Endothelial cell of umbilical vein (primary cell): Measurements from ENCODE around the gene SCN11A. TPM values are rescaled to one million over a fixed set of nuclear protein-coding genes. Genes with fewer than 3 reads are reported as not detected.

Source experiments
- BruUV-seq: library from RNA; stranded (reverse); fragments of 400-500 nt; replicated peaks from 2 replicates; lab custom pipeline; 2021; lab: Mats Ljungman, UMichigan
- CTCF ChIA-PET: fragments of 300-600, 350-600 bp; sonication (Branson Sonifier 250); formaldehyde crosslinking; loops from one replicate; lab custom pipeline; 2021; ENCODE audit warnings: antibody characterized with exemption, inconsistent platforms; lab: Charles Lee
- POLR2A ChIA-PET: fragments of 300-600, 350-600 bp; sonication (Branson Sonifier 250); formaldehyde crosslinking; loops from one replicate; lab custom pipeline; 2021; ENCODE audit warnings: antibody characterized with exemption, inconsistent platforms; lab: Charles Lee
- DNase-seq: peaks from one replicate; pipeline ENCODE4 v3.0.0-alpha.2; 2011; ENCODE audit warnings: low read depth, low spot score
- FAIRE-seq: peaks from 2 replicates; lab custom pipeline; 2011; peaks lifted over from hg19 to GRCh38; lab: Jason Lieb, UNC
- H2AFZ ChIP-seq: 2 replicates; pipeline ENCODE4 v1.6.0; 2012; ENCODE audit warnings: low read depth, low read length, control low read depth, inconsistent platforms
- H3K27ac ChIP-seq: 2 replicates; pipeline ENCODE4 v1.5.1; 2011; ENCODE audit warnings: low read depth, mild to moderate bottlenecking, control low read depth, low read length, moderate library complexity; ENCODE audit not compliant: insufficient read depth
- H3K27me3 ChIP-seq, 2 experiments: 2 replicates each; pipeline versions ENCODE4 v1.6.0 to v1.6.1; 2011; ENCODE audit warnings: low read length in 2 of 2, mixed read lengths in 1 of 2; ENCODE audit not compliant: control insufficient read depth in 2 of 2, insufficient read depth in 2 of 2
- H3K36me3 ChIP-seq, 2 experiments: 2 replicates in 1 of 2; 3 replicates in 1 of 2; pipeline ENCODE4 v1.5.1; 2011; ENCODE audit warnings: low read length in 2 of 2, mild to moderate bottlenecking in 1 of 2, moderate library complexity in 1 of 2; ENCODE audit not compliant: control insufficient read depth in 2 of 2, insufficient read depth in 2 of 2; ENCODE audit errors: extremely low read depth in 1 of 2
- H3K4me1 ChIP-seq: 3 replicates; pipeline ENCODE4 v1.5.1; 2011; ENCODE audit warnings: mild to moderate bottlenecking, low read length; ENCODE audit not compliant: control insufficient read depth, insufficient read depth; ENCODE audit errors: extremely low read depth
- H3K4me2 ChIP-seq: 2 replicates; pipeline ENCODE4 v1.6.1; 2011; ENCODE audit warnings: low read length, control low read depth, mixed read lengths; ENCODE audit not compliant: insufficient read depth
- H3K4me3 ChIP-seq, 3 experiments: fragments of 200-600 bp in 1 of 3; sonication (generic), shearing (Covaris generic) in 1 of 3; replicated peaks in 1 of 3; 2 replicates each; pipeline ENCODE4 v1.5.1; 2011 to 2016; ENCODE audit warnings: control low read depth in 3 of 3, low read length in 3 of 3, mild to moderate bottlenecking in 2 of 3, inconsistent platforms in 1 of 3, low read depth in 1 of 3, moderate library complexity in 1 of 3; ENCODE audit not compliant: insufficient read depth in 1 of 3
- H3K79me2 ChIP-seq: 2 replicates; pipeline ENCODE4 v1.6.0; 2012; ENCODE audit warnings: low read length, inconsistent platforms; ENCODE audit not compliant: control insufficient read depth, insufficient read depth
- H3K9ac ChIP-seq: replicated peaks from 2 replicates; pipeline ENCODE3; 2011; ENCODE audit warnings: low read length, control low read depth; ENCODE audit not compliant: insufficient read depth; ENCODE audit errors: extremely low read depth
- H3K9me1 ChIP-seq: replicated peaks from 3 replicates; pipeline ENCODE4 v1.6.0; 2011; ENCODE audit warnings: mild to moderate bottlenecking, low read length; ENCODE audit not compliant: control insufficient read depth, insufficient read depth; ENCODE audit errors: extremely low read depth
- H3K9me3 ChIP-seq: replicated peaks from 2 replicates; pipeline ENCODE4 v1.5.1; 2012; ENCODE audit warnings: low read length, inconsistent platforms; ENCODE audit not compliant: control insufficient read depth, insufficient read depth
- H4K20me1 ChIP-seq: replicated peaks from 2 replicates; pipeline ENCODE3; 2011; ENCODE audit warnings: mild to moderate bottlenecking, low read length; ENCODE audit not compliant: control insufficient read depth, insufficient read depth; ENCODE audit errors: extremely low read depth
- EZH2 ChIP-seq: IDR thresholded peaks from 2 replicates; pipeline ENCODE4 v1.6.1; 2012; ENCODE audit warnings: borderline replicate concordance, low read depth, mild to moderate bottlenecking, moderate library complexity, low read length, inconsistent platforms; ENCODE audit not compliant: severe bottlenecking
- FOS ChIP-seq: IDR thresholded peaks from 2 replicates; pipeline ENCODE4 v1.6.1; 2011; ENCODE audit warnings: mild to moderate bottlenecking, low read length, moderate library complexity, borderline replicate concordance; ENCODE audit not compliant: insufficient read depth
- GATA2 ChIP-seq: IDR thresholded peaks from 2 replicates; pipeline ENCODE4 v1.7.0; 2011; ENCODE audit warnings: low read depth, mild to moderate bottlenecking, moderate library complexity, mixed read lengths, low read length; ENCODE audit not compliant: insufficient read length, insufficient read depth
- JUN ChIP-seq: IDR thresholded peaks from 2 replicates; pipeline ENCODE4 v1.6.1; 2011; ENCODE audit warnings: borderline replicate concordance, low read depth; ENCODE audit not compliant: insufficient read length, insufficient read depth
- MYC ChIP-seq: IDR thresholded peaks from one replicate; pipeline ENCODE4 v1.6.1; 2011; ENCODE audit warnings: mild to moderate bottlenecking, low read depth, low read length
- POLR2A ChIP-seq: IDR thresholded peaks from 2 replicates; pipeline ENCODE4 v1.6.1; 2012; ENCODE audit warnings: low read depth, mild to moderate bottlenecking, control low read depth, low read length
- POLR2AphosphoS5 ChIP-seq: IDR thresholded peaks from 2 replicates; pipeline ENCODE4 v1.6.1; 2012; ENCODE audit warnings: low read depth, mild to moderate bottlenecking, control low read depth, low read length, moderate library complexity; ENCODE audit not compliant: insufficient read depth
- dilution Hi-C: fragments of 300-500 bp; cut with MboI; formaldehyde crosslinking; loops from one replicate; pipeline ENCODE4 v1.15.0; 2019; ENCODE audit warnings: low sequenced_read_pairs; ENCODE audit not compliant: extremely low pct_ligation_motif_present
- intact Hi-C: fragments of 100-400 bp; cut with micrococcal nuclease; formaldehyde crosslinking; loops from one replicate; pipeline ENCODE4 v1.10.0; 2022
- polyA plus RNA-seq, 4 experiments: library from polyadenylated mRNA; depleted of rRNA in 3 of 4; stranded (reverse) in 3 of 4; unstranded in 1 of 4; fragments of >200 nt; gene quantifications; 2 replicates each; pipeline versions ENCODE4 v1.2.1 to v1.2.3, GENCODE V29; 2011 to 2012; ENCODE audit warnings: missing spikeins in 1 of 4
- total RNA-seq: library from RNA; stranded (reverse); gene quantifications from 2 replicates; pipeline ENCODE4 v1.2.3, GENCODE V29; 2021
- TF ChIP-seq, protein P1 (sequence below): IDR thresholded peaks from 2 replicates; pipeline ENCODE4 v1.6.1; 2011; ENCODE audit not compliant: insufficient read depth, insufficient read length
- TF ChIP-seq, protein P2 (sequence below), 2 donors: IDR thresholded peaks; 1 replicate in 1 of 2; 2 replicates in 1 of 2; pipeline ENCODE4 v1.5.1; 2011; ENCODE audit warnings: low read length in 2 of 2, mild to moderate bottlenecking in 2 of 2, moderate library complexity in 2 of 2, control low read depth in 1 of 2, inconsistent platforms in 1 of 2, low read depth in 1 of 2; ENCODE audit not compliant: insufficient read depth in 1 of 2; ENCODE audit errors: extremely low read depth in 1 of 2

The SCN11A gene
- total and polyA plus RNA-seq, 2 donors (not counting 3 experiments of a cell fraction or from before 2014, with no cell fraction given): 0.06 to 0.07 TPM

DNA sequence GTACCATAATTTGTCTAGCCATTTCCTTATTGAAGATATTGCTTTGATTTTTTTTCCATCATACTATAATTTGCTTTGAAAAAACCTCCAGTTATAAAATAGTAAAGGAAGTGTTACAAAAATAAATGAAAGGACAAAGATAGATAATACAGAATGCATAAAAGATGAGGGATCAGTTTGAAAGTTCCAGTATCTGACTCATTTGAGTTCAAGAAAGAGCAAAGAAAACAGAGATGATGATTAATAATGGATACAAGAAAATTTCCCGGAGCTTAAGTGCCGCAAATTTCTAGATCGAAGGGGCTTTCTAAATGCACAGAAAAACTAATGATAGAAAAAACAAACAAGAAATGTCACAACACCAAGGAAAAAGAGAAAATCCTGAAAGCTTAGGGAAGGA is 4.4 kb upstream of the SCN11A start:
- DNase-seq (no peak), FAIRE-seq (no peak)
- no peaks in the 10 kb centered on the region for H3K36me3 ChIP-seq
- dilution Hi-C loops: no loop called here
- no peak overlapping the region for H2AFZ ChIP-seq
- H4K20me1 ChIP-seq: no peaks in the 10 kb centered on the region
- H3K27ac ChIP-seq: no peak overlapping the region
- H3K9ac ChIP-seq: no peak overlapping the region
- TF ChIP-seq, protein P1, sequence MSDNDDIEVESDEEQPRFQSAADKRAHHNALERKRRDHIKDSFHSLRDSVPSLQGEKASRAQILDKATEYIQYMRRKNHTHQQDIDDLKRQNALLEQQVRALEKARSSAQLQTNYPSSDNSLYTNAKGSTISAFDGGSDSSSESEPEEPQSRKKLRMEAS: no peak
- BruUV-seq: no TSS peak
- H3K4me1 ChIP-seq: peaks cover 6% of the 10 kb centered on the region
- no peak overlapping the region for H3K4me3 ChIP-seq
- ChIA-PET POLR2A (no interaction called here), CTCF (no interaction called here)
- no peaks in the 10 kb centered on the region for H3K9me1 ChIP-seq
- no peaks in the 10 kb centered on the region for H3K9me3 ChIP-seq
- intact Hi-C loops: no loop called here
- peak overlapping the region; percentile 25 for H3K4me2 ChIP-seq
- H3K27me3 ChIP-seq: no peaks in the 10 kb centered on the region
- H3K79me2 ChIP-seq: peaks cover 3% of the 10 kb centered on the region

DNA sequence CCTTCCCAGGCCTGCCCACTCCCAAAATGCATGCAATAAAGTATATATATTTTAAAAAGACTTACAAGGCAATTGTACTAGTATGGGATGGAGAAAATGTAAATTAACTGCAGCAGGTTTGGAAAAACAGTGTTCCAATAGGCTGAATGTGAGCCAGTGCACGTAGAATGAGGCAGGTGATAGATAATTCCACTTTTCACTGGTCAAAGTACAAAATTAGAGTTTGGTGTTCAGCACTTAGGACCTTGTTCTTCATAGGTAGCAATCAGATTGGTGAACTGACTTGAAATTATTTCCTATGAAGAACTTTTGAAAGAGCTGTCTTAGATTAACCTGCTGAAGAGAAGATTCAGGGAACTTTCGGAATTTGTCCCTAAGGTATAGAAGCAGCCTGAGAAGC is 2.0 kb upstream of the SCN11A start:
- Histone ChIP-seq H4K20me1 (no peaks in the 10 kb centered on the region), H3K4me1 (peaks cover 6% of the 10 kb centered on the region), H2AFZ (no peak overlapping the region), H3K27me3 (peaks cover 2 to 4% of the 10 kb centered on the region in 2 experiments), H3K4me2 (no peak overlapping the region), H3K4me3 (no peak overlapping the region), H3K9me1 (no peaks in the 10 kb centered on the region), H3K79me2 (peaks cover 1% of the 10 kb centered on the region), H3K9ac (no peak overlapping the region), H3K36me3 (no peaks in the 10 kb centered on the region), H3K9me3 (no peaks in the 10 kb centered on the region), H3K27ac (no peak overlapping the region)
- intact Hi-C loops: loop anchor here (5.0 kb wide), 1 partner anchor 124 kb away; no protein-coding TSS in a partner anchor
- no peak for TF ChIP-seq FOS
- TF ChIP-seq GATA2: no peak
- no peak for TF ChIP-seq POLR2AphosphoS5
- TF ChIP-seq, protein P2, sequence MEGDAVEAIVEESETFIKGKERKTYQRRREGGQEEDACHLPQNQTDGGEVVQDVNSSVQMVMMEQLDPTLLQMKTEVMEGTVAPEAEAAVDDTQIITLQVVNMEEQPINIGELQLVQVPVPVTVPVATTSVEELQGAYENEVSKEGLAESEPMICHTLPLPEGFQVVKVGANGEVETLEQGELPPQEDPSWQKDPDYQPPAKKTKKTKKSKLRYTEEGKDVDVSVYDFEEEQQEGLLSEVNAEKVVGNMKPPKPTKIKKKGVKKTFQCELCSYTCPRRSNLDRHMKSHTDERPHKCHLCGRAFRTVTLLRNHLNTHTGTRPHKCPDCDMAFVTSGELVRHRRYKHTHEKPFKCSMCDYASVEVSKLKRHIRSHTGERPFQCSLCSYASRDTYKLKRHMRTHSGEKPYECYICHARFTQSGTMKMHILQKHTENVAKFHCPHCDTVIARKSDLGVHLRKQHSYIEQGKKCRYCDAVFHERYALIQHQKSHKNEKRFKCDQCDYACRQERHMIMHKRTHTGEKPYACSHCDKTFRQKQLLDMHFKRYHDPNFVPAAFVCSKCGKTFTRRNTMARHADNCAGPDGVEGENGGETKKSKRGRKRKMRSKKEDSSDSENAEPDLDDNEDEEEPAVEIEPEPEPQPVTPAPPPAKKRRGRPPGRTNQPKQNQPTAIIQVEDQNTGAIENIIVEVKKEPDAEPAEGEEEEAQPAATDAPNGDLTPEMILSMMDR (IDR thresholded peaks at IDR 0.05; ENCODE audit: extremely low read depth in 1 of 2, insufficient read depth in 1 of 2, low read depth in 1 of 2, low read length in 2 of 2): no peak
- TF ChIP-seq JUN: no peak
- no peak for TF ChIP-seq EZH2
- TF ChIP-seq, protein P1: no peak
- no peak for TF ChIP-seq POLR2A
- TF ChIP-seq MYC: no peak
- DNase-seq: no peak
- no peak for FAIRE-seq
- dilution Hi-C loops: no loop called here
- CTCF ChIA-PET: no interaction called here
- POLR2A ChIA-PET: no interaction called here
- BruUV-seq: no TSS peak
